ENCODE measurements around the gene SLC4A11.

DNA sequence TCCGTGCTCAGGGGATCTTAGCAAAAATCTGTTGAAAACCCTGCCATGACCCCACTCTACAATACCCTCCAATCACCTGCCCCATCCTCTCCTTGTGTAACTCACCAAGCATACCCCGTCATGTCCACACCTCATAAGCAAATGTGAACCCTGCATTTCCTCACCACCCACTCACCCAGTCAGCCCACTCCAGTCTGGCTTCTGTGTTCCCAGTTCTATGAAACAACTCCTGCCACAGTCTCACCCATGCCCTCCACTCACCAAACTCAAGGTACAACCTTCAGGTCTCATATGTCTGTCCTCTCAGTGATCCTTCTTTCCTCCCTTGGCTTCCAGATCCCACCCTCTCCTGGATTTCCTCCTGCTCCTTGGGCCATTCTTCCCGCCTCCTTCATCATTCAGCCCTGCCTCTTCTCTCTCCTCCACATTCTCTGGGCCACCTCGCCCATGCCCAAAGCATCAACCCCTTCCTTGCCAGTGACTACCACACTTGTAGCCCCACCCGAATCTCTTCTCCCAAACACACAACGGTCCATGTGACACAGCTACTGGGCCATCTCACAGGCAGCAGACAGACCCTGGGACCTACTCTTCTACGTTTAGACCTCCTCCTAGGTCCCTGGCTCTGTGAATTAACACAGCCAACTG, 43.3 kb downstream of the SLC4A11 start:
- TF ChIP-seq, protein P1, sequence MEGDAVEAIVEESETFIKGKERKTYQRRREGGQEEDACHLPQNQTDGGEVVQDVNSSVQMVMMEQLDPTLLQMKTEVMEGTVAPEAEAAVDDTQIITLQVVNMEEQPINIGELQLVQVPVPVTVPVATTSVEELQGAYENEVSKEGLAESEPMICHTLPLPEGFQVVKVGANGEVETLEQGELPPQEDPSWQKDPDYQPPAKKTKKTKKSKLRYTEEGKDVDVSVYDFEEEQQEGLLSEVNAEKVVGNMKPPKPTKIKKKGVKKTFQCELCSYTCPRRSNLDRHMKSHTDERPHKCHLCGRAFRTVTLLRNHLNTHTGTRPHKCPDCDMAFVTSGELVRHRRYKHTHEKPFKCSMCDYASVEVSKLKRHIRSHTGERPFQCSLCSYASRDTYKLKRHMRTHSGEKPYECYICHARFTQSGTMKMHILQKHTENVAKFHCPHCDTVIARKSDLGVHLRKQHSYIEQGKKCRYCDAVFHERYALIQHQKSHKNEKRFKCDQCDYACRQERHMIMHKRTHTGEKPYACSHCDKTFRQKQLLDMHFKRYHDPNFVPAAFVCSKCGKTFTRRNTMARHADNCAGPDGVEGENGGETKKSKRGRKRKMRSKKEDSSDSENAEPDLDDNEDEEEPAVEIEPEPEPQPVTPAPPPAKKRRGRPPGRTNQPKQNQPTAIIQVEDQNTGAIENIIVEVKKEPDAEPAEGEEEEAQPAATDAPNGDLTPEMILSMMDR (conservative IDR thresholded peaks at IDR 0.05; ENCODE audit: low read depth, low read length): no peak
- no peak for TF ChIP-seq EZH2 (IDR thresholded peaks at IDR 0.05; ENCODE audit: borderline replicate concordance, low read depth, low read length, poor library complexity, severe bottlenecking)

Data from A673 (cell line).